HepG2 (cell line): ENCODE data around the gene APRT. TPM values are rescaled to one million over a fixed set of nuclear protein-coding genes. Genes with fewer than 3 reads are reported as not detected.

Experiments used
- ATAD3A ChIP-seq: sonication (generic); formaldehyde crosslinking; IDR thresholded peaks from 2 replicates; pipeline ENCODE4 v1.4.0; 2020; ENCODE audit warnings: missing genetic modification reagents
- BRCA1 ChIP-seq: sonication (generic); formaldehyde crosslinking; IDR thresholded peaks from 2 replicates; pipeline ENCODE4 v1.4.0; 2020; ENCODE audit warnings: missing genetic modification reagents
- CREM ChIP-seq, 2 experiments: sonication (generic) in 1 of 2; formaldehyde crosslinking in 1 of 2; IDR thresholded peaks; 2 replicates each; pipeline versions ENCODE4 v1.4.0 to v1.6.1; 2016 to 2020; ENCODE audit warnings: antibody characterized with exemption in 1 of 2, mild to moderate bottlenecking in 1 of 2, missing genetic modification reagents in 1 of 2
- IKZF4 ChIP-seq: sonication (generic); formaldehyde crosslinking; IDR thresholded peaks from 2 replicates; pipeline ENCODE4 v1.5.1; 2020; ENCODE audit warnings: borderline replicate concordance, mild to moderate bottlenecking, low read depth, missing genetic modification reagents; ENCODE audit errors: not compliant biosample characterization
- MBD4 ChIP-seq: IDR thresholded peaks from 2 replicates; pipeline ENCODE4 v1.6.1; 2012; ENCODE audit warnings: low read length, inconsistent platforms, borderline replicate concordance
- NCOA2 ChIP-seq: sonication (generic); formaldehyde crosslinking; IDR thresholded peaks from 2 replicates; pipeline ENCODE4 v1.8.0; 2022; ENCODE audit warnings: inconsistent platforms
- NFYB ChIP-seq: sonication (generic); formaldehyde crosslinking; IDR thresholded peaks from 2 replicates; pipeline ENCODE4 v1.4.0; 2020; ENCODE audit warnings: missing genetic modification reagents
- SALL2 ChIP-seq: sonication (generic); formaldehyde crosslinking; IDR thresholded peaks from 2 replicates; pipeline ENCODE4 v1.8.1; 2023; ENCODE audit warnings: mild to moderate bottlenecking, missing genetic modification reagents, inconsistent platforms
- SIX4 ChIP-seq: sonication (generic); formaldehyde crosslinking; IDR thresholded peaks from 2 replicates; pipeline ENCODE4 v1.4.0; 2020; ENCODE audit warnings: missing genetic modification reagents
- SOX13 ChIP-seq, 3 experiments: fragments of 450-650 bp in 1 of 3; sonication (generic) in 1 of 3; formaldehyde crosslinking in 1 of 3; IDR thresholded peaks in 2 of 3; conservative IDR thresholded peaks in 1 of 3; 2 replicates each; pipeline versions ENCODE4 v1.5.0 to v1.6.1; 2016 to 2020; ENCODE audit warnings: antibody characterized with exemption in 1 of 3, mild to moderate bottlenecking in 1 of 3, missing compliant biosample characterization in 1 of 3, missing genetic modification reagents in 1 of 3, moderate library complexity in 1 of 3
- ZFX ChIP-seq: sonication (generic); formaldehyde crosslinking; IDR thresholded peaks from 2 replicates; pipeline ENCODE4 v1.4.0; 2020; ENCODE audit warnings: mild to moderate bottlenecking, low read depth, missing genetic modification reagents, moderate library complexity
- ZKSCAN5 ChIP-seq: sonication (generic); formaldehyde crosslinking; IDR thresholded peaks from 2 replicates; pipeline ENCODE4 v1.5.1; 2020; ENCODE audit warnings: mild to moderate bottlenecking, missing genetic modification reagents
- ZNF788 ChIP-seq: sonication (generic); formaldehyde crosslinking; IDR thresholded peaks from 2 replicates; pipeline ENCODE4 v1.5.0; 2020; ENCODE audit warnings: mild to moderate bottlenecking, missing genetic modification reagents, borderline replicate concordance
- ZSCAN20 ChIP-seq: sonication (generic); formaldehyde crosslinking; IDR thresholded peaks from 2 replicates; pipeline ENCODE4 v1.4.0; 2020; ENCODE audit warnings: missing genetic modification reagents, mild to moderate bottlenecking, borderline replicate concordance
- polyA plus RNA-seq, 8 experiments: library from polyadenylated mRNA; depleted of rRNA in 3 of 8; stranded (reverse) in 7 of 8; unstranded in 1 of 8; fragments of >200 nt; fragmentation: Illumina TruSeq in 4 of 8; extraction: Trizol in 4 of 8; gene quantifications; 2 replicates each; pipeline versions ENCODE4 v1.2.1 to v1.2.3, GENCODE V29; 2011 to 2016; ENCODE audit warnings: low read depth in 4 of 8, missing spikeins in 1 of 8, mixed read lengths in 1 of 8; ENCODE audit not compliant: insufficient read depth in 1 of 8
- total RNA-seq, 5 experiments: library from RNA; depleted of rRNA; stranded (reverse); fragments of >200 nt; fragmentation: Illumina TruSeq; extraction: Trizol; gene quantifications; 2 replicates each; pipeline ENCODE4 v1.2.3, GENCODE V29; 2016; ENCODE audit warnings: low read depth in 1 of 5
- TF ChIP-seq, protein P1 (sequence below): IDR thresholded peaks from 2 replicates; pipeline ENCODE4 v1.6.1; 2016; ENCODE audit warnings: mild to moderate bottlenecking
- TF ChIP-seq, protein P2 (sequence below): sonication (generic); formaldehyde crosslinking; IDR thresholded peaks from 2 replicates; pipeline ENCODE4 v1.4.0; 2020; ENCODE audit warnings: missing genetic modification reagents
- TF ChIP-seq, protein P3 (sequence below): IDR thresholded peaks from 2 replicates; pipeline ENCODE4 v1.6.1; 2016; ENCODE audit warnings: low read depth, missing genetic modification reagents, missing compliant biosample characterization
- TF ChIP-seq, protein P4 (sequence below): sonication (generic); formaldehyde crosslinking; IDR thresholded peaks from 2 replicates; pipeline ENCODE4 v1.4.0; 2020; ENCODE audit warnings: missing genetic modification reagents, borderline replicate concordance

Gene APRT
- total and polyA plus RNA-seq, 2 of the 13 experiments (the other 11 are each of a cell fraction or from before 2014, with no cell fraction given), result 155 to 242 TPM

DNA sequence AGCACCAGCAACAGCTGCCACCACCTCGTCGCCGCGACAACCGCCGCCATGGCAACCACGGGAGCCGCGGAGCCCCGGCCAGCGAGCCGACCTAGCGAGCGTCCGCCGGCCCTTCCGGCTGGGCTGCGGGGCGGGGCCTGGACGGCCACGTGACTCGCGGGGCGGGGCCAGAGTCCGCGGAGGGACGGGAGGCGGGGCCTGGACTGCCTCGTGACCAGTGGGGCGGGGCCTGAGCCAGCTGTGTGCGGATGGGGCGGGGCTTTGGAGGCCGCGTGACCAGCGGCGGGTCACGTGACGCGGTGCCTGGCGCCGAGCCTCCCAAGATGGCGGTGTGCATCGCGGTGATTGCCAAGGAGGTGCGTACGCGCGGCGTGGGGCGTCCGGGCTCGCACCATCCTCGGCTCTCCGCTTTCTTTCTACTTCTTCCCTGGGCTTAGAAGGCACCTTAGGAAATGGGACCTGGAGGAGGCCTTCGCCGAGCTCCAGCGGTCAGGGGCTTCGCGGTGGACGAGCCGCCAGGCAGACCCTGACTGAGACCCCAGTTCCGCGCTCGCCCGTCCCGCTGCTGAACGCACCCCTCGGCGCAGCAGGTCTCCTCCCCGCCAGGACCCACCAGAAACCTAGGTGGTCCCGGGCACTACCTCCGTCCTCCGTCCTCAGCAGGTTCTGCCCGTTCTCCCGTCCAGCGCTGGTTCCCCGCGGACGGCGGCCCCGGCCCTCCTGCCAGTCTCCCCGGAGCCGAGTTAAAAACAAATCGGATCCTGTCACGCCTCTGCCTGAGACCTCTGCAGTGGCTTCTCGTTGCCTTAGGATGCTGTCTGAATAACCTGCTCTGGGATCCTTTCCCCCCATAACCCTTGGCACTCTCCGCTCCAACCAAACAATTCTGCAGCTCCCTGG, 45.4 kb upstream of the APRT start, which contains the start of the genes GALNS and TRAPPC2L (continued):
- TF ChIP-seq MBD4 (no peak), SIX4 (peak; percentile 7; the same call in 1 of the 2 replicates), IKZF4 (CRISPR knock-in tag) (peak; percentile 39), NFYB (CRISPR knock-in tag) (no peak), ZKSCAN5 (CRISPR knock-in tag) (no peak), BRCA1 (CRISPR knock-in tag) (no peak; the same call in 1 of the 2 replicates), SOX13 (IDR thresholded peaks at IDR 0.05) (no peak; the same call in 1 of the 2 replicates), SOX13 (CRISPR knock-in tag; conservative IDR thresholded peaks at IDR 0.05 in 1 of 2, IDR thresholded peaks at IDR 0.05 in 1 of 2) (0 out of 4 replicates have a peak, but pooled peaks of 1 of the 2 experiments have one; percentile 20), SALL2 (CRISPR knock-in tag) (peak; percentile 93), ZFX (CRISPR knock-in tag) (peak; percentile 78; the same call in 1 of the 2 replicates), ATAD3A (CRISPR knock-in tag) (no peak), ZSCAN20 (CRISPR knock-in tag) (peak; percentile 44; the same call in 1 of the 2 replicates), CREM (IDR thresholded peaks at IDR 0.05) (no peak), CREM (CRISPR knock-in tag; IDR thresholded peaks at IDR 0.05) (no peak), NCOA2 (peak; percentile 22; the same call in 1 of the 2 replicates), ZNF788 (CRISPR knock-in tag) (peak; percentile 79; the same call in 1 of the 2 replicates)
- TF ChIP-seq, protein P1, sequence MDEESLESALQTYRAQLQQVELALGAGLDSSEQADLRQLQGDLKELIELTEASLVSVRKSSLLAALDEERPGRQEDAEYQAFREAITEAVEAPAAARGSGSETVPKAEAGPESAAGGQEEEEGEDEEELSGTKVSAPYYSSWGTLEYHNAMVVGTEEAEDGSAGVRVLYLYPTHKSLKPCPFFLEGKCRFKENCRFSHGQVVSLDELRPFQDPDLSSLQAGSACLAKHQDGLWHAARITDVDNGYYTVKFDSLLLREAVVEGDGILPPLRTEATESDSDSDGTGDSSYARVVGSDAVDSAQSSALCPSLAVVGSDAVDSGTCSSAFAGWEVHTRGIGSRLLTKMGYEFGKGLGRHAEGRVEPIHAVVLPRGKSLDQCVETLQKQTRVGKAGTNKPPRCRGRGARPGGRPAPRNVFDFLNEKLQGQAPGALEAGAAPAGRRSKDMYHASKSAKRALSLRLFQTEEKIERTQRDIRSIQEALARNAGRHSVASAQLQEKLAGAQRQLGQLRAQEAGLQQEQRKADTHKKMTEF (CRISPR knock-in tag), result peak; percentile 77; the same call in 1 of the 2 replicates
- TF ChIP-seq, protein P2, sequence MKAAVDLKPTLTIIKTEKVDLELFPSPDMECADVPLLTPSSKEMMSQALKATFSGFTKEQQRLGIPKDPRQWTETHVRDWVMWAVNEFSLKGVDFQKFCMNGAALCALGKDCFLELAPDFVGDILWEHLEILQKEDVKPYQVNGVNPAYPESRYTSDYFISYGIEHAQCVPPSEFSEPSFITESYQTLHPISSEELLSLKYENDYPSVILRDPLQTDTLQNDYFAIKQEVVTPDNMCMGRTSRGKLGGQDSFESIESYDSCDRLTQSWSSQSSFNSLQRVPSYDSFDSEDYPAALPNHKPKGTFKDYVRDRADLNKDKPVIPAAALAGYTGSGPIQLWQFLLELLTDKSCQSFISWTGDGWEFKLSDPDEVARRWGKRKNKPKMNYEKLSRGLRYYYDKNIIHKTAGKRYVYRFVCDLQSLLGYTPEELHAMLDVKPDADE (CRISPR knock-in tag), result no peak
- TF ChIP-seq, protein P3, sequence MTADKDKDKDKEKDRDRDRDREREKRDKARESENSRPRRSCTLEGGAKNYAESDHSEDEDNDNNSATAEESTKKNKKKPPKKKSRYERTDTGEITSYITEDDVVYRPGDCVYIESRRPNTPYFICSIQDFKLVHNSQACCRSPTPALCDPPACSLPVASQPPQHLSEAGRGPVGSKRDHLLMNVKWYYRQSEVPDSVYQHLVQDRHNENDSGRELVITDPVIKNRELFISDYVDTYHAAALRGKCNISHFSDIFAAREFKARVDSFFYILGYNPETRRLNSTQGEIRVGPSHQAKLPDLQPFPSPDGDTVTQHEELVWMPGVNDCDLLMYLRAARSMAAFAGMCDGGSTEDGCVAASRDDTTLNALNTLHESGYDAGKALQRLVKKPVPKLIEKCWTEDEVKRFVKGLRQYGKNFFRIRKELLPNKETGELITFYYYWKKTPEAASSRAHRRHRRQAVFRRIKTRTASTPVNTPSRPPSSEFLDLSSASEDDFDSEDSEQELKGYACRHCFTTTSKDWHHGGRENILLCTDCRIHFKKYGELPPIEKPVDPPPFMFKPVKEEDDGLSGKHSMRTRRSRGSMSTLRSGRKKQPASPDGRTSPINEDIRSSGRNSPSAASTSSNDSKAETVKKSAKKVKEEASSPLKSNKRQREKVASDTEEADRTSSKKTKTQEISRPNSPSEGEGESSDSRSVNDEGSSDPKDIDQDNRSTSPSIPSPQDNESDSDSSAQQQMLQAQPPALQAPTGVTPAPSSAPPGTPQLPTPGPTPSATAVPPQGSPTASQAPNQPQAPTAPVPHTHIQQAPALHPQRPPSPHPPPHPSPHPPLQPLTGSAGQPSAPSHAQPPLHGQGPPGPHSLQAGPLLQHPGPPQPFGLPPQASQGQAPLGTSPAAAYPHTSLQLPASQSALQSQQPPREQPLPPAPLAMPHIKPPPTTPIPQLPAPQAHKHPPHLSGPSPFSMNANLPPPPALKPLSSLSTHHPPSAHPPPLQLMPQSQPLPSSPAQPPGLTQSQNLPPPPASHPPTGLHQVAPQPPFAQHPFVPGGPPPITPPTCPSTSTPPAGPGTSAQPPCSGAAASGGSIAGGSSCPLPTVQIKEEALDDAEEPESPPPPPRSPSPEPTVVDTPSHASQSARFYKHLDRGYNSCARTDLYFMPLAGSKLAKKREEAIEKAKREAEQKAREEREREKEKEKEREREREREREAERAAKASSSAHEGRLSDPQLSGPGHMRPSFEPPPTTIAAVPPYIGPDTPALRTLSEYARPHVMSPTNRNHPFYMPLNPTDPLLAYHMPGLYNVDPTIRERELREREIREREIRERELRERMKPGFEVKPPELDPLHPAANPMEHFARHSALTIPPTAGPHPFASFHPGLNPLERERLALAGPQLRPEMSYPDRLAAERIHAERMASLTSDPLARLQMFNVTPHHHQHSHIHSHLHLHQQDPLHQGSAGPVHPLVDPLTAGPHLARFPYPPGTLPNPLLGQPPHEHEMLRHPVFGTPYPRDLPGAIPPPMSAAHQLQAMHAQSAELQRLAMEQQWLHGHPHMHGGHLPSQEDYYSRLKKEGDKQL (CRISPR knock-in tag), result no peak
- TF ChIP-seq, protein P4, sequence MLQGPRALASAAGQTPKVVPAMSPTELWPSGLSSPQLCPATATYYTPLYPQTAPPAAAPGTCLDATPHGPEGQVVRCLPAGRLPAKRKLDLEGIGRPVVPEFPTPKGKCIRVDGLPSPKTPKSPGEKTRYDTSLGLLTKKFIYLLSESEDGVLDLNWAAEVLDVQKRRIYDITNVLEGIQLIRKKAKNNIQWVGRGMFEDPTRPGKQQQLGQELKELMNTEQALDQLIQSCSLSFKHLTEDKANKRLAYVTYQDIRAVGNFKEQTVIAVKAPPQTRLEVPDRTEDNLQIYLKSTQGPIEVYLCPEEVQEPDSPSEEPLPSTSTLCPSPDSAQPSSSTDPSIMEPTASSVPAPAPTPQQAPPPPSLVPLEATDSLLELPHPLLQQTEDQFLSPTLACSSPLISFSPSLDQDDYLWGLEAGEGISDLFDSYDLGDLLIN (CRISPR knock-in tag), result 0 out of 2 replicates have a peak, but pooled peaks have one; percentile 59
